Progenitor cell of endocrine pancreas (in vitro differentiated cells): Measurements from ENCODE around the gene BTBD3. TPM values are rescaled to one million over a fixed set of nuclear protein-coding genes. Genes with fewer than 3 reads are reported as not detected.

Source experiments
- DNase-seq: peaks from one replicate; pipeline ENCODE4 v3.0.0; 2021; ENCODE audit warnings: low spot score; ENCODE audit not compliant: unreplicated experiment
- H3K27ac Mint-ChIP-seq: 2 replicates; pipeline ENCODE4 v1.8.0; 2021; ENCODE audit warnings: mild to moderate bottlenecking, moderate library complexity, mixed read lengths
- H3K27me3 Mint-ChIP-seq: 2 replicates; pipeline ENCODE4 v1.8.0; 2021; ENCODE audit warnings: mixed read lengths
- H3K36me3 Mint-ChIP-seq: 2 replicates; pipeline ENCODE4 v1.8.0; 2022; ENCODE audit warnings: mixed read lengths; ENCODE audit not compliant: insufficient read depth
- H3K4me1 Mint-ChIP-seq: 2 replicates; pipeline ENCODE4 v1.8.0; 2021; ENCODE audit warnings: low read depth, mixed read lengths
- H3K4me3 Mint-ChIP-seq: 2 replicates; pipeline ENCODE4 v1.8.0; 2021; ENCODE audit warnings: low read depth, mild to moderate bottlenecking, moderate library complexity, mixed read lengths
- H3K9me3 Mint-ChIP-seq: 2 replicates; pipeline ENCODE4 v1.8.0; 2021; ENCODE audit warnings: low read depth, mixed read lengths
- CTCF ChIP-seq: fragments of 200-600 bp; sonication (generic); IDR thresholded peaks from one replicate; pipeline ENCODE4 v1.5.0; 2021; ENCODE audit warnings: antibody characterized with exemption, mild to moderate bottlenecking; ENCODE audit not compliant: unreplicated experiment
- total RNA-seq: library from RNA; stranded (reverse); gene quantifications from 2 replicates; pipeline ENCODE4 v1.2.1, GENCODE V29; 2021

The BTBD3 gene
- total RNA-seq, 1 donor from 2014 or later: 98.9 TPM

GRCh38 chr20:11902285-11902697 lies 15.4 kb upstream of the BTBD3 start:
- Mint-ChIP-seq H3K36me3 (peaks cover 22% of the 10 kb centered on the region), H3K4me1 (peaks cover 43% of the 10 kb centered on the region), H3K27me3 (no peaks in the 10 kb centered on the region), H3K27ac (no peak overlapping the region), H3K4me3 (no peak overlapping the region), H3K9me3 (peaks cover 3% of the 10 kb centered on the region)
- no peak for TF ChIP-seq CTCF
- DNase-seq: no peak

- no peaks in the 10 kb centered on the region for H3K9me3 Mint-ChIP-seq
- H3K4me1 Mint-ChIP-seq: peaks cover 34% of the 10 kb centered on the region
- H3K27ac Mint-ChIP-seq: peak overlapping the region; percentile 24
- peaks cover 15% of the 10 kb centered on the region for H3K36me3 Mint-ChIP-seq
- no peaks in the 10 kb centered on the region for H3K27me3 Mint-ChIP-seq
- TF ChIP-seq CTCF: no peak
- H3K4me3 Mint-ChIP-seq: no peak overlapping the region
- no peak for DNase-seq
Measured at GRCh38 chr20:11905460-11906179, 12.1 kb upstream of the BTBD3 start.

GRCh38 chr20:11906626-11907480 lies 10.8 kb upstream of the BTBD3 start:
- no peaks in the 10 kb centered on the region for H3K9me3 Mint-ChIP-seq
- TF ChIP-seq CTCF: no peak
- DNase-seq: no peak
- peaks cover 11% of the 10 kb centered on the region for H3K36me3 Mint-ChIP-seq
- H3K27ac Mint-ChIP-seq: peak overlapping the region; percentile 70
- no peaks in the 10 kb centered on the region for H3K27me3 Mint-ChIP-seq
- H3K4me1 Mint-ChIP-seq: peaks cover 34% of the 10 kb centered on the region
- no peak overlapping the region for H3K4me3 Mint-ChIP-seq

- TF ChIP-seq CTCF: no peak
- no peak for DNase-seq
- peaks cover 11% of the 10 kb centered on the region for H3K36me3 Mint-ChIP-seq
- no peaks in the 10 kb centered on the region for H3K9me3 Mint-ChIP-seq
- no peaks in the 10 kb centered on the region for H3K27me3 Mint-ChIP-seq
- H3K4me1 Mint-ChIP-seq: peaks cover 37% of the 10 kb centered on the region
- no peak overlapping the region for H3K4me3 Mint-ChIP-seq
- peak overlapping the region; percentile 70 for H3K27ac Mint-ChIP-seq
Measured at GRCh38 chr20:11907621-11908020, 10.1 kb upstream of the BTBD3 start.

- no peak overlapping the region for H3K4me3 Mint-ChIP-seq
- peak; percentile 49 for TF ChIP-seq CTCF
- H3K27ac Mint-ChIP-seq: no peak overlapping the region
- H3K27me3 Mint-ChIP-seq: no peaks in the 10 kb centered on the region
- no peaks in the 10 kb centered on the region for H3K9me3 Mint-ChIP-seq
- no peak for DNase-seq
- peaks cover 36% of the 10 kb centered on the region for H3K4me1 Mint-ChIP-seq
- peaks cover 2% of the 10 kb centered on the region for H3K36me3 Mint-ChIP-seq
Measured at GRCh38 chr20:11912013-11912658, 5.6 kb upstream of the BTBD3 start.
